Uterus (tissue), 2 donors: ENCODE results near the gene SPATA6.

Source experiments
- POLR2A ChIP-seq, 2 donors: fragments of 450-650 bp; IDR thresholded peaks; one replicate each; pipeline ENCODE4 v1.6.1; 2016; ENCODE audit warnings: antibody characterized with exemption in 2 of 2, mild to moderate bottlenecking in 1 of 2, moderate library complexity in 1 of 2
- TF ChIP-seq, protein P1 (sequence below), 4 experiments: fragments of 200-600 bp in 2 of 4; fragments of 450-650 bp in 2 of 4; sonication (generic) in 2 of 4; IDR thresholded peaks; one replicate each; pipeline ENCODE4 v1.5.1; 2016 to 2019; ENCODE audit warnings: antibody characterized with exemption in 4 of 4, mild to moderate bottlenecking in 2 of 4, moderate library complexity in 1 of 4

DNA sequence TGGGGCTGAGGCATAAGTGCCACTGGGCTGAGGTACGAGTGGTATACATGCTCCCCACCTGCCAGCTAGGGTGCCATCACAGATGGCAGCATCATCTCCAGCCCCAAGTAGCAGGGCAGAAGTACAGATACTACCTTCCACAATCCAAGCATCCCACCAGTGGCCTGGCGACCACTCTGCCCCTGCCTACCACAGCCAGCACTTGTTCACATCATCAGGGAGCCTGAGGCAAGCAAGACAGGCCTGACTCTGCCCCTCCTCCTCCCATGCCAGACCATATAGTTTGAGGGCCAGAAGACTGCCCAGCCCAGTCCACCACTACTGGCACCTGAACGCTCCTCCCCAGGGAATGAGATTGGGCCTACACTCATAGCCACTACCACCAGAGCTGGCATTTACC, 84.6 kb downstream of the SPATA6 start:
- TF ChIP-seq, protein P1, sequence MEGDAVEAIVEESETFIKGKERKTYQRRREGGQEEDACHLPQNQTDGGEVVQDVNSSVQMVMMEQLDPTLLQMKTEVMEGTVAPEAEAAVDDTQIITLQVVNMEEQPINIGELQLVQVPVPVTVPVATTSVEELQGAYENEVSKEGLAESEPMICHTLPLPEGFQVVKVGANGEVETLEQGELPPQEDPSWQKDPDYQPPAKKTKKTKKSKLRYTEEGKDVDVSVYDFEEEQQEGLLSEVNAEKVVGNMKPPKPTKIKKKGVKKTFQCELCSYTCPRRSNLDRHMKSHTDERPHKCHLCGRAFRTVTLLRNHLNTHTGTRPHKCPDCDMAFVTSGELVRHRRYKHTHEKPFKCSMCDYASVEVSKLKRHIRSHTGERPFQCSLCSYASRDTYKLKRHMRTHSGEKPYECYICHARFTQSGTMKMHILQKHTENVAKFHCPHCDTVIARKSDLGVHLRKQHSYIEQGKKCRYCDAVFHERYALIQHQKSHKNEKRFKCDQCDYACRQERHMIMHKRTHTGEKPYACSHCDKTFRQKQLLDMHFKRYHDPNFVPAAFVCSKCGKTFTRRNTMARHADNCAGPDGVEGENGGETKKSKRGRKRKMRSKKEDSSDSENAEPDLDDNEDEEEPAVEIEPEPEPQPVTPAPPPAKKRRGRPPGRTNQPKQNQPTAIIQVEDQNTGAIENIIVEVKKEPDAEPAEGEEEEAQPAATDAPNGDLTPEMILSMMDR (IDR thresholded peaks at IDR 0.05) = no peak
- no peak for TF ChIP-seq POLR2A (IDR thresholded peaks at IDR 0.05)
